ENCODE results near the gene THRA.

The THRA gene

GRCh38 chr17:40022497-40022896, 40.3 kb upstream of the THRA start:
- no peak for TF ChIP-seq CTCF (IDR thresholded peaks at IDR 0.05)
- Histone ChIP-seq H3K27ac (no peak overlapping the region), H3K4me1 (peaks cover 0 to 58% (median 24%) of the 10 kb centered on the region in 4 donors), H3K9me3 (no peaks in the 10 kb centered on the region), H3K4me3 (no peak overlapping the region), H3K36me3 (peaks cover 47 to 77% (median 59%) of the 10 kb centered on the region in 3 donors), H3K27me3 (no peaks in the 10 kb centered on the region)
- no peak for DNase-seq
- intact Hi-C loops (cut with DNase I; ENCODE audit: low total_unique reads) = no loop called here

GRCh38 chr17:40022961-40023541, 39.7 kb upstream of the THRA start:
- no peak for TF ChIP-seq CTCF (IDR thresholded peaks at IDR 0.05)
- no peaks in the 10 kb centered on the region for H3K9me3 ChIP-seq
- H3K4me1 ChIP-seq = peaks cover 0 to 53% (median 21%) of the 10 kb centered on the region in 4 donors
- H3K27me3 ChIP-seq = no peaks in the 10 kb centered on the region
- no peak overlapping the region for H3K4me3 ChIP-seq
- no peak overlapping the region for H3K27ac ChIP-seq
- peaks cover 47 to 82% (median 63%) of the 10 kb centered on the region in 3 donors for H3K36me3 ChIP-seq
- no peak for DNase-seq
- intact Hi-C loops (cut with DNase I; ENCODE audit: low total_unique reads) = no loop called here

GRCh38 chr17:40023590-40024292, 39.0 kb upstream of the THRA start:
- no peak for DNase-seq
- H3K9me3 ChIP-seq = no peaks in the 10 kb centered on the region
- intact Hi-C loops (cut with DNase I; ENCODE audit: low total_unique reads) = no loop called here
- H3K4me1 ChIP-seq = peaks cover 0 to 46% (median 14%) of the 10 kb centered on the region in 4 donors
- no peaks in the 10 kb centered on the region for H3K27me3 ChIP-seq
- H3K4me3 ChIP-seq = no peak overlapping the region
- peaks cover 49 to 89% (median 70%) of the 10 kb centered on the region in 3 donors for H3K36me3 ChIP-seq
- no peak overlapping the region for H3K27ac ChIP-seq
- no peak for TF ChIP-seq CTCF (IDR thresholded peaks at IDR 0.05)

GRCh38 chr17:40024901-40025300, 37.9 kb upstream of the THRA start:
- Histone ChIP-seq H3K4me3 (no peak overlapping the region), H3K9me3 (no peaks in the 10 kb centered on the region), H3K4me1 (peaks cover 0 to 35% (median 6%) of the 10 kb centered on the region in 4 donors), H3K27me3 (no peaks in the 10 kb centered on the region), H3K36me3 (peaks cover 56 to 91% (median 73%) of the 10 kb centered on the region in 3 donors), H3K27ac (no peak overlapping the region)
- intact Hi-C loops (cut with DNase I; ENCODE audit: low total_unique reads) = no loop called here
- DNase-seq = no peak
- TF ChIP-seq CTCF (IDR thresholded peaks at IDR 0.05) = no peak

- Histone ChIP-seq H3K4me3 (no peak overlapping the region), H3K27ac (no peak overlapping the region), H3K27me3 (no peaks in the 10 kb centered on the region), H3K9me3 (no peaks in the 10 kb centered on the region), H3K4me1 (peaks cover 0 to 35% (median 6%) of the 10 kb centered on the region in 4 donors), H3K36me3 (peaks cover 62 to 91% (median 71%) of the 10 kb centered on the region in 3 donors)
- intact Hi-C loops (cut with DNase I; ENCODE audit: low total_unique reads) = no loop called here
- TF ChIP-seq CTCF (IDR thresholded peaks at IDR 0.05) = no peak
- no peak for DNase-seq
These were observed 37.2 kb upstream of the THRA start for GRCh38 chr17:40025559-40025958.

Data from tibial artery (tissue), 4 donors.